ENCODE results near the gene SRGAP3.
"Not testable (repeated sequence)": the region's sequence is repeated elsewhere in the genome, so short reads cannot be mapped to it uniquely, and the experiment has no call there.

SRGAP3 gene

GRCh38 chr3:9110316-9110715 is 139.1 kb downstream of the SRGAP3 start:
- DNase-seq = no peak

- no peak for DNase-seq
Observed at GRCh38 chr3:9109568-9109914, 139.9 kb downstream of the SRGAP3 start.

- no peak for DNase-seq
Observed at GRCh38 chr3:9108876-9109567, 140.4 kb downstream of the SRGAP3 start.

GRCh38 chr3:9107738-9108137 is 141.7 kb downstream of the SRGAP3 start:
- no peak for DNase-seq

GRCh38 chr3:9105421-9105820 is 144.0 kb downstream of the SRGAP3 start:
- peak; percentile 44 for DNase-seq

- DNase-seq = no peak
Observed at GRCh38 chr3:9104121-9104520, 145.3 kb downstream of the SRGAP3 start.

GRCh38 chr3:9102240-9102981 is 147.0 kb downstream of the SRGAP3 start:
- DNase-seq = no peak

GRCh38 chr3:9101286-9101685 is 148.2 kb downstream of the SRGAP3 start:
- no peak for DNase-seq

- no peak for DNase-seq
Observed at GRCh38 chr3:9100513-9100894, 148.9 kb downstream of the SRGAP3 start.

- no peak for DNase-seq
Observed at GRCh38 chr3:9099702-9100512, 149.5 kb downstream of the SRGAP3 start.

GRCh38 chr3:9098716-9099675 is 150.4 kb downstream of the SRGAP3 start:
- peak; percentile 16 for DNase-seq

GRCh38 chr3:9097495-9097894 is 152.0 kb downstream of the SRGAP3 start:
- no peak for DNase-seq

GRCh38 chr3:9091486-9092235 is 157.8 kb downstream of the SRGAP3 start:
- DNase-seq = no peak

- DNase-seq = peak; percentile 14
Observed at GRCh38 chr3:9088441-9089353, 160.7 kb downstream of the SRGAP3 start.

- DNase-seq = no peak
Observed at GRCh38 chr3:9087831-9088413, 161.5 kb downstream of the SRGAP3 start.

- not testable (repeated sequence) for DNase-seq
Observed at GRCh38 chr3:9085428-9085827, 164.0 kb downstream of the SRGAP3 start.

- DNase-seq = no peak
Observed at GRCh38 chr3:9081184-9081818, 168.1 kb downstream of the SRGAP3 start.

GRCh38 chr3:9080163-9080562 is 169.3 kb downstream of the SRGAP3 start:
- peak; percentile 39 for DNase-seq

- no peak for DNase-seq
Observed at GRCh38 chr3:9079676-9080075, 169.8 kb downstream of the SRGAP3 start.

Data from fibroblast of skin of abdomen (primary cell).